GM19438 (cell line): ENCODE measurements around the gene GDF11.

ENCODE experiments used
- ATAC-seq: cut with Tn5 transposase; IDR thresholded peaks from one replicate; pipeline ENCODE4 v1.9.1; 2021; ENCODE audit warnings: low read depth; ENCODE audit not compliant: unreplicated experiment

Gene GDF11

GRCh38 chr12:55777856-55778255 lies 34.9 kb downstream of the GDF11 start:
- no peak for ATAC-seq

- no peak for ATAC-seq
Measured at GRCh38 chr12:55780685-55781084, 37.8 kb downstream of the GDF11 start.

- no peak for ATAC-seq
Measured at GRCh38 chr12:55788546-55788945, 45.6 kb downstream of the GDF11 start.

- ATAC-seq: no peak
Measured at GRCh38 chr12:55789171-55789570, 46.2 kb downstream of the GDF11 start.

GRCh38 chr12:55789893-55790292 lies 47.0 kb downstream of the GDF11 start:
- ATAC-seq: no peak

GRCh38 chr12:55795950-55796349 lies 53.0 kb downstream of the GDF11 start:
- no peak for ATAC-seq

GRCh38 chr12:55797068-55797467 lies 54.1 kb downstream of the GDF11 start:
- ATAC-seq: no peak

GRCh38 chr12:55797550-55797949 lies 54.6 kb downstream of the GDF11 start:
- no peak for ATAC-seq
